Thoracic aorta (tissue), 2 donors: ENCODE results near the gene EVA1C. TPM values are rescaled to one million over a fixed set of nuclear protein-coding genes. Genes with fewer than 3 reads are reported as not detected.
"Not testable (repeated sequence)": the region's sequence is repeated elsewhere in the genome, so short reads cannot be mapped to it uniquely, and the experiment has no call there.

Source experiments
- ATAC-seq: fragments of 150-250 bp; one replicate; pipeline ENCODE4 v1.8.0; 2017; ENCODE audit warnings: low read depth; ENCODE audit not compliant: insufficient number of reproducible peaks, low FRiP score
- DNase-seq: peaks from one replicate; pipeline ENCODE4 v3.0.0-alpha.2; 2020; ENCODE audit warnings: low spot score
- H3K27ac ChIP-seq, 2 donors: fragments of 200-600 bp; sonication (generic); 1 replicate in 1 of 2; 2 replicates in 1 of 2; pipeline ENCODE4 v1.5.1; 2016; ENCODE audit warnings: mild to moderate bottlenecking in 2 of 2, moderate library complexity in 2 of 2
- H3K27me3 ChIP-seq: fragments of 200-600 bp; sonication (generic); replicated peaks from 2 replicates; pipeline ENCODE4 v1.6.0; 2016; ENCODE audit warnings: mild to moderate bottlenecking; ENCODE audit not compliant: insufficient read depth
- H3K36me3 ChIP-seq: fragments of 200-600 bp; sonication (generic); one replicate; pipeline ENCODE4 v1.5.1; 2016
- H3K4me1 ChIP-seq, 2 donors: fragments of 200-600 bp; sonication (generic); 1 replicate in 1 of 2; 2 replicates in 1 of 2; pipeline versions ENCODE4 v1.5.1 to v1.6.0; 2016; ENCODE audit warnings: low read depth in 2 of 2, mild to moderate bottlenecking in 1 of 2; ENCODE audit not compliant: control insufficient read depth in 1 of 2
- H3K4me3 ChIP-seq: fragments of 200-600 bp; sonication (generic); 2 replicates; pipeline ENCODE4 v1.5.1; 2016; ENCODE audit warnings: mild to moderate bottlenecking
- H3K9me3 ChIP-seq: fragments of 200-600 bp; sonication (generic); 2 replicates; pipeline ENCODE4 v1.5.1; 2016
- total RNA-seq, 2 donors: library from RNA; depleted of rRNA; stranded (reverse); fragments of >200 nt; gene quantifications; one replicate each; pipeline versions ENCODE4 v1.1.0 to v1.2.3, GENCODE V29; 2016
- TF ChIP-seq, protein P1 (sequence below): fragments of 200-600 bp; sonication (generic); IDR thresholded peaks from one replicate; pipeline ENCODE4 v1.5.1; 2019; ENCODE audit warnings: antibody characterized with exemption

The EVA1C gene
- total RNA-seq, 2 donors from 2014 or later: 81.2 to 115 TPM

DNA sequence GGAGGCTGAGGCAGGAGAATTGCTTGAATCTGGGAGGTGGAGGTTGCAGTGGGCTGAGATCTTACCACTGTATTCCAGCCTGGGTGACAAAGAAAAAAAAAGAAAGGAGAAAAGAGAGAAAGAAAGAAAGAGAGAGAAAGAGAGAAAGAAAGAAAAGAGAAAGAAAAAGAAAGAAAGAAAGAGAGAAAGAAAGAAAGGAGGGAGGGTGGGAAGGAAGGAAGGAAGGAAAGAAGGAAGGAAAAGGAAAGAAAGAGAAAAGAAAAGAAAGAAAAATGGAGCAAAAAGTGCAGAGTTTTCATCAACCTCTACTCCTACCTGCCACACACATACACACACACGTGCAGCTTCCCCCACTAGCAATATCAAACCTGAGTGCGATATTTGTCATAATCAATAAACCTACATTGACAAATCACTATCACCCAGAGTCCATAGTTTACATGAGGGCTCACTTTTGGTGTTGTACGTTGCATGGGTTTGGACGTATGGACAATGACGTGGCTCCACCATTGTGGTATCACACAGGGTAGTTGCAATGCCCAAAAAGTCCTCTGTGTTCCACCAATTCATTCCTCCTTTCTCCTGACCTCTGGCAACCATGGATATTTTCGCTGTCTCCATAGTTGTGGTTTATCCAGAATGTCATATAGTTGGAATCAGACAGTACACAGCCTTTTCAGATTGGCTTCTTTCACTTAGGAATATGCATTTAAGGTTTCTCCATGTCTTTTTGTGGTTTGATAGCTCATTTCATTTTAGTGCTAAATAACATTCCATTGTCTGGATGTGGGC lies 36.5 kb downstream of the EVA1C start:
- no peaks in the 10 kb centered on the region for H3K27me3 ChIP-seq
- ATAC-seq (no peak), DNase-seq (no peak)
- peaks cover 8% of the 10 kb centered on the region for H3K36me3 ChIP-seq
- H3K9me3 ChIP-seq: no peaks in the 10 kb centered on the region
- H3K4me1 ChIP-seq: peaks cover 27 to 40% of the 10 kb centered on the region in 2 donors
- H3K4me3 ChIP-seq: no peak overlapping the region
- TF ChIP-seq, protein P1, sequence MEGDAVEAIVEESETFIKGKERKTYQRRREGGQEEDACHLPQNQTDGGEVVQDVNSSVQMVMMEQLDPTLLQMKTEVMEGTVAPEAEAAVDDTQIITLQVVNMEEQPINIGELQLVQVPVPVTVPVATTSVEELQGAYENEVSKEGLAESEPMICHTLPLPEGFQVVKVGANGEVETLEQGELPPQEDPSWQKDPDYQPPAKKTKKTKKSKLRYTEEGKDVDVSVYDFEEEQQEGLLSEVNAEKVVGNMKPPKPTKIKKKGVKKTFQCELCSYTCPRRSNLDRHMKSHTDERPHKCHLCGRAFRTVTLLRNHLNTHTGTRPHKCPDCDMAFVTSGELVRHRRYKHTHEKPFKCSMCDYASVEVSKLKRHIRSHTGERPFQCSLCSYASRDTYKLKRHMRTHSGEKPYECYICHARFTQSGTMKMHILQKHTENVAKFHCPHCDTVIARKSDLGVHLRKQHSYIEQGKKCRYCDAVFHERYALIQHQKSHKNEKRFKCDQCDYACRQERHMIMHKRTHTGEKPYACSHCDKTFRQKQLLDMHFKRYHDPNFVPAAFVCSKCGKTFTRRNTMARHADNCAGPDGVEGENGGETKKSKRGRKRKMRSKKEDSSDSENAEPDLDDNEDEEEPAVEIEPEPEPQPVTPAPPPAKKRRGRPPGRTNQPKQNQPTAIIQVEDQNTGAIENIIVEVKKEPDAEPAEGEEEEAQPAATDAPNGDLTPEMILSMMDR: no peak
- peak overlapping the region; percentile 91 to 94 for H3K27ac ChIP-seq

DNA sequence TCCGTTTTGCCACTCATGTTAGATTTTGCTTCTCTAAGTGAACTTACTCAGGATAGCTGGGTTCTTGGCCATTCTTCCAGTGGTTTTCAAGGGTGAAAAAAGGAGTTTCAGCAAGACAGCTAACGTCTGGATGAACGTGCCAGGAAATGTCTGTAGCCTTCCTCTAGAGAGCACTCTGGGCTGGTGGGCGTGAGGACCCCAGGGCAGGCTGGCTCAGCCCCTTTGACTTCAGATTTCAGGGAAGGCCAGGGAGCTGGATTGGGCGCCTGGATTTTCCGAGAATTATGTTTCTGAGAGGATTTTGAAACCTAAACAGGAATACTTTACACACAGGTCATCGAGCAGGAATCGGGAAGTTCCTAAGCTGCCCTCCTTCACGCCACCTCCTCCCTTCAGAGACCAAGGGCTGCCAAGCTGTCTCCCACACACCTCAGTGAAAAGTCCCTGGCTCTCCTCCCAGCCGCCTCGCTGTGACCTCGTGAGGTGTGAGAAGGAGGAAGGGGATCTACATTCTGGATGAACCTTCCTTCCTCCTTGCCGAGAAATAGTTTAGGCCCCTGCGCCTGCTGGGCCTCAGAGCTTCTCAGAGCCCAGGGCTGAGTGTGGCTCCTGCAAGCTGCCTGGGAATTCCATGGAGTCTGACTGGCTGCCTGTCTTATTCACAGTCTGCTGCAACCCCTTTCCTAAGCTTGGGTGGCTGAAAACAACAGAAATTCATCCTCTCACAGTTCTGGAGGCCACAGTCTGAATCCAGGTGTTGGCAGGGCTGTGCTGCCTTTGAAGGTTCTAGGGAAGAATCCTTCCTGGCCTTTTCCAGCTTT lies 38.6 kb downstream of the EVA1C start:
- Histone ChIP-seq H3K27ac (peak overlapping the region; percentile 91 to 94), H3K4me1 (peaks cover 28 to 49% of the 10 kb centered on the region in 2 donors), H3K4me3 (peak overlapping the region; percentile 44)
- not testable (repeated sequence) for ATAC-seq, H3K9me3 ChIP-seq, H3K36me3 ChIP-seq, H3K27me3 ChIP-seq
- DNase-seq: peak; percentile 46

DNA sequence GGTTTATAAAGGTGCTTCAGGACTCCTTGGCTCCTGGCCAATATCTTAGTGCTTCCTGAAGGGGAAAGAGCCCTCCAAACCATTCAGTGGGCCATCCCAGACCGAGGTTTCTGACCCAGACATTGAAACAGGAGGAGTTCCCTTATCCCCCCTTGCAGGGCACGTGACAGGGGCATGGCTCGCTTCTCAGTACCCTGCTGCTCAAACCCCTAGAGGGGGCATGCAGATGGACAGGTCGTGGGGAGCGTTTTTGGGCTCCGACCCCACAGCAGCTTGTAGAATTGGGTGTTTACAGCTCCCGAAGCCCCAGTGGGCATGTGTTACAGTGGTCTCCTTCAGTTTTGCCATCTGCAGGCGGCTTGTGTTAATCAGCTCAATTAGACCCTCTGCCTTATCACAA lies 39.7 kb downstream of the EVA1C start:
- H3K4me3 ChIP-seq, H3K27me3 ChIP-seq, H3K36me3 ChIP-seq, H3K9me3 ChIP-seq, DNase-seq, ATAC-seq: not testable (repeated sequence)
- Histone ChIP-seq H3K4me1 (peaks cover 38 to 60% of the 10 kb centered on the region in 2 donors), H3K27ac (peak overlapping the region; percentile 91 to 94)

DNA sequence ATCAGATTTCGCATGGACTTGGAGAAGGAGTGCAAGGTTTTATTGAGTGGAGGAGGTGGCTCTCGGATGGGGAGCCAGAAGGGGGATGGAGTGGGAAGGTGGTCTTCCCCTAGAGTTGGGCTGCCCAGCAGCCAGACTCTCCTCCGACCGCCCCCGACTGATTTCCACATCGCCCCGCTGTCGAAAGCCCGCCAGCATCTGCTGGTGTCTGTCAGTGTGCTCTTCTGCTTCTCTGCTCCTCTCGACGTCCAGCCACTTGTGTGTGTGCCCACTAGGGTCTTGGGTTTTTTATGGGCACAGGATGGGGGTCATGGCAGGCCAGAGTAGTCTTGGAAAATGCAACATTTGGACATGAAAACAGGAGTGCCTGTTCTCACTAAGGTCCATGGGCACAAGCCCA lies 40.1 kb downstream of the EVA1C start:
- peaks cover 6% of the 10 kb centered on the region for H3K36me3 ChIP-seq
- TF ChIP-seq, protein P1: no peak
- ATAC-seq: no peak
- no peaks in the 10 kb centered on the region for H3K27me3 ChIP-seq
- H3K9me3 ChIP-seq: no peaks in the 10 kb centered on the region
- H3K4me3 ChIP-seq: no peak overlapping the region
- H3K4me1 ChIP-seq: peaks cover 42 to 64% of the 10 kb centered on the region in 2 donors
- no peak for DNase-seq
- H3K27ac ChIP-seq: peak overlapping the region; percentile 91 to 94

DNA sequence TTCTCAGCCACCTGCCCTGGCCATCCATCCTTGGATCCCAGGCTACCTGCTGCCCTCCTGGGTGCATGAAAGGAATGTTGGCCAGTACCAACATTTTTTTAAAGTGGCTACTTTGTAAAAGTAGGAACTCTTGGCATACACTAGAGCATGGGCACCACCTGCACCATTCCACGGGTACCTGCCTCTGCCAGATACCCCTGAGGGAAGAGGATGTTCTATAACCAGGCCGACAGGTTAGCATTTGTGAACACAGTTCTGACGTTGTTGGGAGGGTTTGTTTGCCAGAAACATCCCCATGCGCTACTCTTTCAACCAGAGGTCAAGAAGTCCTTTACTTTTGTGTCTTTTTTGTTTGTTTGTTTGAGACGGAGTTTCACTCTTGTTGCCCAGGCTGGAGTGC lies 43.0 kb downstream of the EVA1C start:
- no peak for ATAC-seq
- H3K27me3 ChIP-seq: no peaks in the 10 kb centered on the region
- H3K36me3 ChIP-seq: peaks cover 18% of the 10 kb centered on the region
- H3K27ac ChIP-seq: peak overlapping the region in 1 of 2 donors; percentile 84
- peaks cover 29 to 50% of the 10 kb centered on the region in 2 donors for H3K4me1 ChIP-seq
- no peaks in the 10 kb centered on the region for H3K9me3 ChIP-seq
- no peak for DNase-seq
- H3K4me3 ChIP-seq: no peak overlapping the region
- TF ChIP-seq, protein P1: no peak

DNA sequence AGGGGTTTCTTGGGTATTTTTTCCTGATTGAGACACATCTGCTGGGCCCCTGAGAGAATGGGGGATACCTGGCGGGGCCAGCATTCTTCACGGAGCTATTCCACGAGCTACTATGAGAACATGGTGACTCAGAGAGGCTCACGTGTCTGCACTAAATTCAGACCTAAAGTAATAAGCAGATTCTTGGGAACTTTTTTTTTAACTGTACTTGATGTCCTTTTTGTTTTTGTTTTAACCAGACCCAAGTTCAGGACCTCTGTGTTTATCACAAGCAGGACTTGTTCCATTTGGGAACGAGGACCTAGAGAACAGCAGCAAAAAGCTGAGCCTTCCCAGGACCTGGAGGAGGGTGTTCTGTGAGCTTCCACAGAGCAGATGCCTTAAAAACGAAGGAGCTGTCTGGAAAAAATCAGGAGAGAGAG lies 44.0 kb downstream of the EVA1C start:
- peak overlapping the region; percentile 24 for H3K4me3 ChIP-seq

More for the DNA sequence above, 44.0 kb downstream of the EVA1C start:
- Histone ChIP-seq H3K36me3 (peaks cover 27% of the 10 kb centered on the region), H3K9me3 (no peaks in the 10 kb centered on the region), H3K27me3 (no peaks in the 10 kb centered on the region), H3K27ac (peak overlapping the region; percentile 61 to 84), H3K4me1 (peaks cover 26 to 40% of the 10 kb centered on the region in 2 donors)
- DNase-seq (no peak), ATAC-seq (peak; percentile 61)
- TF ChIP-seq, protein P1: no peak
